ENCODE measurements around the gene CDK12. TPM values are rescaled to one million over a fixed set of nuclear protein-coding genes. Genes with fewer than 3 reads are reported as not detected.
A peak's percentile ranks its signal among the peaks of the same experiment; 100 is the strongest.

The CDK12 gene
- total RNA-seq, 1 donor from 2014 or later, result 55.7 TPM

DNA sequence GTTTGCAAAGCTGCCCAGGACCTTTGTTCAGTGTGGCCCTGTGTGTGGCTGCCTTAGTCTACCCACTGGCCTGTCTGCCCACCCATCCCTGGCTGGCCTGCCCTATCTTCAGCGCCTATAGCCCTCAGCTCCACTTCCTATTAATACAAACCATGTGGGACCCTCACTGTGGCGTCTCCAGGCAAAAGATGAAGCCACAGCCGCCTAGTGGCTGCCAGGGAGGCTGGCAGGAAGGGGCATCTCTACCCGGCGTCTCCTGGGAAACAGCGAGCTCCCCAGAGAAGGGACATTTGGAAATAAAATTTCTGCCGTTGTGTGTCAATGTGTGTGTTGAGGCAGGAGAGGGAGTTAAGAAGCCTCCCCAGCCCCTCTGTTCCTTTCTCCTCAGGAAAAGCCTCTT lies 114.9 kb downstream of the CDK12 start:
- H4K20me1 ChIP-seq (ENCODE audit: insufficient read depth, low read length), result no peaks in the 10 kb centered on the region
- DNase-seq (ENCODE audit: low read depth), result no peak
- H2AFZ ChIP-seq (ENCODE audit: low read depth, low read length), result no peak overlapping the region
- peaks cover 9% of the 10 kb centered on the region for H3K36me3 Mint-ChIP-seq (ENCODE audit: low read depth, unreplicated experiment)
- H3K4me1 ChIP-seq (ENCODE audit: insufficient read depth, low read length), result peaks cover 4% of the 10 kb centered on the region
- H3K27me3 Mint-ChIP-seq (ENCODE audit: low read depth, unreplicated experiment), result peaks cover 33% of the 10 kb centered on the region
- H3K4me2 ChIP-seq (ENCODE audit: low read length), result no peak overlapping the region
- H3K27ac Mint-ChIP-seq (ENCODE audit: unreplicated experiment), result no peak overlapping the region
- H3K4me3 Mint-ChIP-seq (ENCODE audit: unreplicated experiment), result no peak overlapping the region
- peaks cover 2% of the 10 kb centered on the region for H3K4me1 Mint-ChIP-seq (ENCODE audit: low read depth, unreplicated experiment)
- no peaks in the 10 kb centered on the region for H3K79me2 ChIP-seq (ENCODE audit: insufficient read depth, low read length)
- no peak for TF ChIP-seq EZH2 (IDR thresholded peaks at IDR 0.05; ENCODE audit: insufficient read depth, low read length)
- TF ChIP-seq, protein P1, sequence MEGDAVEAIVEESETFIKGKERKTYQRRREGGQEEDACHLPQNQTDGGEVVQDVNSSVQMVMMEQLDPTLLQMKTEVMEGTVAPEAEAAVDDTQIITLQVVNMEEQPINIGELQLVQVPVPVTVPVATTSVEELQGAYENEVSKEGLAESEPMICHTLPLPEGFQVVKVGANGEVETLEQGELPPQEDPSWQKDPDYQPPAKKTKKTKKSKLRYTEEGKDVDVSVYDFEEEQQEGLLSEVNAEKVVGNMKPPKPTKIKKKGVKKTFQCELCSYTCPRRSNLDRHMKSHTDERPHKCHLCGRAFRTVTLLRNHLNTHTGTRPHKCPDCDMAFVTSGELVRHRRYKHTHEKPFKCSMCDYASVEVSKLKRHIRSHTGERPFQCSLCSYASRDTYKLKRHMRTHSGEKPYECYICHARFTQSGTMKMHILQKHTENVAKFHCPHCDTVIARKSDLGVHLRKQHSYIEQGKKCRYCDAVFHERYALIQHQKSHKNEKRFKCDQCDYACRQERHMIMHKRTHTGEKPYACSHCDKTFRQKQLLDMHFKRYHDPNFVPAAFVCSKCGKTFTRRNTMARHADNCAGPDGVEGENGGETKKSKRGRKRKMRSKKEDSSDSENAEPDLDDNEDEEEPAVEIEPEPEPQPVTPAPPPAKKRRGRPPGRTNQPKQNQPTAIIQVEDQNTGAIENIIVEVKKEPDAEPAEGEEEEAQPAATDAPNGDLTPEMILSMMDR (IDR thresholded peaks at IDR 0.05; ENCODE audit: insufficient read depth, low read depth, low read length), result peak; percentile 55
- FAIRE-seq, result no peak
- H3K9ac ChIP-seq (ENCODE audit: low read length), result no peak overlapping the region
- H3K27ac ChIP-seq (ENCODE audit: low read depth, low read length), result no peak overlapping the region
- H3K4me3 ChIP-seq (ENCODE audit: insufficient read depth, low read depth, low read length), result no peak overlapping the region
- H3K9me3 Mint-ChIP-seq (ENCODE audit: unreplicated experiment), result no peaks in the 10 kb centered on the region
- H3K9me3 ChIP-seq (ENCODE audit: insufficient read depth, low read depth, low read length), result no peaks in the 10 kb centered on the region
- H3K36me3 ChIP-seq (ENCODE audit: insufficient read depth, low read length), result no peaks in the 10 kb centered on the region
- H3K27me3 ChIP-seq (ENCODE audit: insufficient read depth, low read length), result peaks cover 11% of the 10 kb centered on the region

DNA sequence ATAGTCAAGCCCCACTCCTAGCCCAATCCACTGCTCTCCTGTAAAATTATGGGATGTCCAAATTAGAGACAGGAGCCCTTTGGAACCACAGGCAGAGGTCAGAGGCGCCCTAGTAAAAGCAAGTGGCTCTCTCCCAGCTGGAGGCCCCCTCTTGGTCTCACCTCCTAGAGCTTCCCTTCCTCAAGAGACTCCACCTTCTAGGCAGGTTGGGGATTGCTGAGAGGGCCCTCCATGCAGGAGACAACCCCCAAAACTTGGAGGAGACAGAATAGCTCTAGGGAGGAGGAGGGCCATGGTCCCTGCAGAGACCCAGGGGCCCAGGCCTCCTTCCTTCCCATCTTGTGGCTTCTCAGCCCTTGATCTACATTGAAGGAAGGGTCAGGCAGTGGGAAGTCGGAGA lies 117.0 kb downstream of the CDK12 start:
- H3K9me3 ChIP-seq (ENCODE audit: insufficient read depth, low read depth, low read length), result no peaks in the 10 kb centered on the region
- H3K4me2 ChIP-seq (ENCODE audit: low read length), result no peak overlapping the region
- Mint-ChIP-seq H3K4me3 (ENCODE audit: unreplicated experiment) (no peak overlapping the region), H3K4me1 (ENCODE audit: low read depth, unreplicated experiment) (peaks cover 2% of the 10 kb centered on the region), H3K27me3 (ENCODE audit: low read depth, unreplicated experiment) (peaks cover 45% of the 10 kb centered on the region), H3K9me3 (ENCODE audit: unreplicated experiment) (no peaks in the 10 kb centered on the region), H3K36me3 (ENCODE audit: low read depth, unreplicated experiment) (peaks cover 2% of the 10 kb centered on the region), H3K27ac (ENCODE audit: unreplicated experiment) (no peak overlapping the region)
- peaks cover 4% of the 10 kb centered on the region for H3K4me1 ChIP-seq (ENCODE audit: insufficient read depth, low read length)
- no peaks in the 10 kb centered on the region for H3K79me2 ChIP-seq (ENCODE audit: insufficient read depth, low read length)
- FAIRE-seq (no peak), DNase-seq (ENCODE audit: low read depth) (no peak)
- no peaks in the 10 kb centered on the region for H3K36me3 ChIP-seq (ENCODE audit: insufficient read depth, low read length)
- H2AFZ ChIP-seq (ENCODE audit: low read depth, low read length), result no peak overlapping the region
- no peak overlapping the region for H3K4me3 ChIP-seq (ENCODE audit: insufficient read depth, low read depth, low read length)
- no peaks in the 10 kb centered on the region for H4K20me1 ChIP-seq (ENCODE audit: insufficient read depth, low read length)
- no peak overlapping the region for H3K9ac ChIP-seq (ENCODE audit: low read length)
- H3K27ac ChIP-seq (ENCODE audit: low read depth, low read length), result no peak overlapping the region
- H3K27me3 ChIP-seq (ENCODE audit: insufficient read depth, low read length), result peaks cover 14% of the 10 kb centered on the region
- TF ChIP-seq, protein P1 (IDR thresholded peaks at IDR 0.05; ENCODE audit: insufficient read depth, low read depth, low read length), result no peak
- TF ChIP-seq EZH2 (IDR thresholded peaks at IDR 0.05; ENCODE audit: insufficient read depth, low read length), result no peak

DNA sequence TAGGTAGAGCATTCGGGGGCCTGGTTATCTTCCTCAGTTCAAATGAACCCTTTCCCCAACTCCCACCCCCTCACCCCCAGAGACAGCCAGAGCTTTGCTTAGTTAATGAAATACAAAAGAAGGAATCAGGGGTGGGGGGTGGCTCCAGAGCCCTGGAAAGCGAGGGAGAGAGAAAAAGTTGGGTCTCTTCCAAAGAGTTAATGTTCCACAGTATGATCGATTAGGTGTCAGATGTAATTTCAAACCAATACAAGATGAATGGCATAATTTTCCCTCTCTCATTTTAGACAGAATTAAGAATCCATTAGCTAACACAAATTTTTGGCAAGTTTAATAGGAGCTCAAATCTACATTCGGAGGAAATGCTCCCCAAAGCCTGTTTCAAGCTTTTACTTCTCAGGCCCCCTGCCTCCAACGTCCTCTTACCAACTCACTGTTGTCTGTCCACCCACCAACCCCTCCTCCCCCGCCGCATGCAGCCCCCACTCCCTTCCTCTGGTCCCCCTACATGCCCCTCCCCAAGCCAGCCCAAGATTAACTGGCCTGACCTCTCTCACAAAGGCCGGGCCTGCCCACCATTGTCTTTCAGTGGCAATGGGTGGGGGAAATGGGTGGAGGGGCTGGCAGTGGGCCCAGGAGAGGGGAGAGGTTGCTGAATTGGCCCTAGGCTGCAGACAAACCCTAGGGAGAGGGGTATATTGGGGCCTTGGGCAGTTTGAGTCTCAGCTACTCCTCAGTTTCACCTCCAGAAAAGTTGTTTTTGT lies 118.2 kb downstream of the CDK12 start:
- no peaks in the 10 kb centered on the region for H3K9me3 ChIP-seq (ENCODE audit: insufficient read depth, low read depth, low read length)
- H3K27me3 ChIP-seq (ENCODE audit: insufficient read depth, low read length), result peaks cover 20% of the 10 kb centered on the region
- Mint-ChIP-seq H3K9me3 (ENCODE audit: unreplicated experiment) (peaks cover 3% of the 10 kb centered on the region), H3K27me3 (ENCODE audit: low read depth, unreplicated experiment) (peaks cover 53% of the 10 kb centered on the region), H3K27ac (ENCODE audit: unreplicated experiment) (no peak overlapping the region), H3K4me3 (ENCODE audit: unreplicated experiment) (no peak overlapping the region), H3K36me3 (ENCODE audit: low read depth, unreplicated experiment) (peaks cover 2% of the 10 kb centered on the region), H3K4me1 (ENCODE audit: low read depth, unreplicated experiment) (no peaks in the 10 kb centered on the region)
- no peaks in the 10 kb centered on the region for H3K36me3 ChIP-seq (ENCODE audit: insufficient read depth, low read length)
- H3K9ac ChIP-seq (ENCODE audit: low read length), result no peak overlapping the region
- no peaks in the 10 kb centered on the region for H4K20me1 ChIP-seq (ENCODE audit: insufficient read depth, low read length)
- FAIRE-seq (no peak), DNase-seq (ENCODE audit: low read depth) (no peak)
- no peak overlapping the region for H2AFZ ChIP-seq (ENCODE audit: low read depth, low read length)
- TF ChIP-seq, protein P1 (IDR thresholded peaks at IDR 0.05; ENCODE audit: insufficient read depth, low read depth, low read length), result no peak
- TF ChIP-seq EZH2 (IDR thresholded peaks at IDR 0.05; ENCODE audit: insufficient read depth, low read length), result no peak
- H3K27ac ChIP-seq (ENCODE audit: low read depth, low read length), result no peak overlapping the region
- H3K4me1 ChIP-seq (ENCODE audit: insufficient read depth, low read length), result no peaks in the 10 kb centered on the region
- no peak overlapping the region for H3K4me3 ChIP-seq (ENCODE audit: insufficient read depth, low read depth, low read length)
- no peak overlapping the region for H3K4me2 ChIP-seq (ENCODE audit: low read length)
- no peaks in the 10 kb centered on the region for H3K79me2 ChIP-seq (ENCODE audit: insufficient read depth, low read length)
